K562 (cell line): ENCODE results near the gene ABCB9.

Experiments used
- POLR2AphosphoS5 ChIP-seq: IDR thresholded peaks from 2 replicates; pipeline ENCODE4 v1.6.1; 2011; ENCODE audit warnings: mild to moderate bottlenecking, low read depth, low read length, moderate library complexity; ENCODE audit not compliant: control insufficient read depth, insufficient read depth
- SIN3B ChIP-seq: fragments of 450-650 bp; IDR thresholded peaks from 2 replicates; pipeline ENCODE4 v1.6.1; 2017; ENCODE audit warnings: low read depth, mild to moderate bottlenecking, moderate library complexity
- TF ChIP-seq, protein P1 (sequence below), 2 experiments: fragments of 200-800 bp in 1 of 2; sonication (Bioruptor generic) in 1 of 2; sonication (generic) in 1 of 2; formaldehyde crosslinking in 1 of 2; IDR thresholded peaks in 1 of 2; conservative IDR thresholded peaks in 1 of 2; 2 replicates each; pipeline versions ENCODE4 v1.5.0 to v1.6.1; 2016 to 2020; ENCODE audit warnings: missing compliant biosample characterization in 1 of 2, missing genetic modification characterization in 1 of 2, missing genetic modification reagents in 1 of 2

DNA sequence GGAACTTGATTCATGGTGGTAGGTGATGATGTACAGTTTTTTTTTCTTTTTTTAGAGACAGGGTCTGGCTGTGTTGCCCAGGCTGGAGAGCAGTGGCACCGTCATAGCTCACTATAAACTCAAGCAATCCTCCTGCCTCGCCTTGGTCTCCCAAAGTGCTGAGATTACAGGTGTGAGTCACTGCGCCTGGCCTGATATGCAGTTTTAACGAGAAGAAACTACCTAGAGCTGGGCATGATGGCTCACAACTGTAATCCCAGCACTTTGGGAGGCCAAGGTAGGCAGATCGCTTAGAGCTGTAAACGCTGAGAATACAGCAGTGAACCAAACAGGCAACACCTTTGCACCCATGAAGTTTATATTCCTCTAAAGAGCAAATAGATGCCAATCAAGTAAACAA is 57.3 kb downstream of the ABCB9 start:
- TF ChIP-seq POLR2AphosphoS5 (no peak), SIN3B (no peak)
- TF ChIP-seq, protein P1, sequence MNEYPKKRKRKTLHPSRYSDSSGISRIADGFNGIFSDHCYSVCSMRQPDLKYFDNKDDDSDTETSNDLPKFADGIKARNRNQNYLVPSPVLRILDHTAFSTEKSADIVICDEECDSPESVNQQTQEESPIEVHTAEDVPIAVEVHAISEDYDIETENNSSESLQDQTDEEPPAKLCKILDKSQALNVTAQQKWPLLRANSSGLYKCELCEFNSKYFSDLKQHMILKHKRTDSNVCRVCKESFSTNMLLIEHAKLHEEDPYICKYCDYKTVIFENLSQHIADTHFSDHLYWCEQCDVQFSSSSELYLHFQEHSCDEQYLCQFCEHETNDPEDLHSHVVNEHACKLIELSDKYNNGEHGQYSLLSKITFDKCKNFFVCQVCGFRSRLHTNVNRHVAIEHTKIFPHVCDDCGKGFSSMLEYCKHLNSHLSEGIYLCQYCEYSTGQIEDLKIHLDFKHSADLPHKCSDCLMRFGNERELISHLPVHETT (CRISPR knock-in tag; conservative IDR thresholded peaks at IDR 0.05 in 1 of 2, IDR thresholded peaks at IDR 0.05 in 1 of 2) = no peak
